B cell (primary cell): ENCODE data around the gene KLHL22. TPM values are rescaled to one million over a fixed set of nuclear protein-coding genes. Genes with fewer than 3 reads are reported as not detected.

Experiments
- ATAC-seq: fragments of 200-7000 bp; cut with Tn5 transposase; one replicate; pipeline ENCODE4 v1.10.0; 2021; ENCODE audit warnings: low read depth, mild to moderate bottlenecking, moderate number of reproducible peaks, moderate library complexity
- CTCF ChIA-PET: fragments of 350-600 bp; sonication (Branson Sonifier 250); formaldehyde crosslinking; loops from one replicate; lab custom pipeline; 2021; ENCODE audit warnings: antibody characterized with exemption, inconsistent platforms; lab: Charles Lee
- POLR2A ChIA-PET: fragments of 350-600 bp; sonication (Branson Sonifier 250); formaldehyde crosslinking; loops from one replicate; lab custom pipeline; 2021; ENCODE audit warnings: antibody characterized with exemption; lab: Charles Lee
- DNase-seq: peaks from one replicate; pipeline ENCODE4 v3.0.0; 2013
- H2AFZ ChIP-seq: 2 replicates; pipeline ENCODE4 v1.6.1; 2012; ENCODE audit warnings: mild to moderate bottlenecking, low read depth, low read length; ENCODE audit not compliant: insufficient read depth, poor library complexity, severe bottlenecking
- H3K27ac ChIP-seq, 2 donors: 1 replicate in 1 of 2; 2 replicates in 1 of 2; pipeline ENCODE4 v1.5.1; 2012 to 2013; ENCODE audit warnings: low read length in 2 of 2, mild to moderate bottlenecking in 2 of 2, moderate library complexity in 1 of 2
- H3K27me3 ChIP-seq, 4 experiments: fragments of 200-600 bp in 1 of 4; sonication (generic) in 1 of 4; replicated peaks in 1 of 4; 1 replicate in 2 of 4; 2 replicates in 2 of 4; pipeline versions ENCODE4 v1.6.1 to v1.7.0; 2013 to 2016; ENCODE audit warnings: low read length in 3 of 4, mild to moderate bottlenecking in 2 of 4, mixed read lengths in 1 of 4, moderate library complexity in 1 of 4; ENCODE audit not compliant: insufficient read depth in 4 of 4, control insufficient read depth in 3 of 4; ENCODE audit errors: control extremely low read depth in 1 of 4
- H3K36me3 ChIP-seq, 2 experiments: replicated peaks in 1 of 2; 1 replicate in 1 of 2; 2 replicates in 1 of 2; pipeline versions ENCODE4 v1.6.1 to v1.7.1; 2013; ENCODE audit warnings: low read length in 1 of 2; ENCODE audit not compliant: insufficient read depth in 2 of 2, control insufficient read depth in 1 of 2; ENCODE audit errors: control extremely low read depth in 1 of 2, extremely low read depth in 1 of 2
- H3K4me1 ChIP-seq, 2 donors: fragments of 200-600 bp in 1 of 2; sonication (generic) in 1 of 2; 1 replicate in 1 of 2; 2 replicates in 1 of 2; pipeline versions ENCODE4 v1.5.1 to v1.6.1; 2013 to 2017; ENCODE audit warnings: low read length in 2 of 2; ENCODE audit not compliant: control insufficient read depth in 2 of 2, insufficient read depth in 2 of 2
- H3K4me2 ChIP-seq: replicated peaks from 2 replicates; pipeline ENCODE3; 2012; ENCODE audit warnings: mild to moderate bottlenecking, low read depth, low read length; ENCODE audit not compliant: poor library complexity, severe bottlenecking
- H3K4me3 ChIP-seq, 5 experiments: fragments of 200-600 bp in 1 of 5; sonication (generic) in 1 of 5; 1 replicate in 3 of 5; 2 replicates in 2 of 5; pipeline versions ENCODE4 v1.5.1 to v1.7.0; 2011 to 2016; ENCODE audit warnings: low read length in 4 of 5, mild to moderate bottlenecking in 4 of 5, low read depth in 2 of 5, control low read depth in 1 of 5, moderate library complexity in 1 of 5; ENCODE audit not compliant: insufficient read depth in 1 of 5; ENCODE audit errors: control extremely low read depth in 1 of 5, extremely low read depth in 1 of 5
- H3K79me2 ChIP-seq: fragments of 200-600 bp; sonication (generic); one replicate; pipeline ENCODE4 v1.6.0; 2016; ENCODE audit warnings: low read length; ENCODE audit not compliant: control insufficient read depth, insufficient read depth
- H3K9ac ChIP-seq: fragments of 200-600 bp; sonication (generic); 2 replicates; pipeline ENCODE4 v1.6.1; 2017; ENCODE audit warnings: mild to moderate bottlenecking, low read length, moderate library complexity
- H3K9me3 ChIP-seq, 3 donors: one replicate each; pipeline versions ENCODE4 v1.6.1 to v1.7.1; 2013; ENCODE audit warnings: low read length in 2 of 3; ENCODE audit not compliant: control insufficient read depth in 2 of 3, insufficient read depth in 1 of 3; ENCODE audit errors: control extremely low read depth in 1 of 3
- H4K20me1 ChIP-seq: 2 replicates; pipeline ENCODE4 v1.6.0; 2012; ENCODE audit warnings: mild to moderate bottlenecking, low read length; ENCODE audit not compliant: insufficient read depth, control insufficient read depth, poor library complexity, severe bottlenecking
- H3K27ac Mint-ChIP-seq: one replicate; pipeline ENCODE4 v1.8.0; 2021; ENCODE audit warnings: mixed read lengths
- H3K27me3 Mint-ChIP-seq: one replicate; pipeline ENCODE4 v1.8.0; 2021; ENCODE audit warnings: mixed read lengths
- H3K4me1 Mint-ChIP-seq: one replicate; pipeline ENCODE4 v1.8.0; 2021; ENCODE audit warnings: mixed read lengths
- H3K4me3 Mint-ChIP-seq: one replicate; pipeline ENCODE4 v1.8.0; 2021; ENCODE audit warnings: mixed read lengths
- H3K9me3 Mint-ChIP-seq: one replicate; pipeline ENCODE4 v1.8.0; 2022; ENCODE audit warnings: mixed read lengths; ENCODE audit not compliant: insufficient read depth
- CTCF ChIP-seq: fragments of 200-600 bp; IDR thresholded peaks from one replicate; pipeline ENCODE4 v1.8.0; 2022; ENCODE audit warnings: antibody characterized with exemption, mild to moderate bottlenecking
- EZH2 ChIP-seq: IDR thresholded peaks from 2 replicates; pipeline ENCODE4 v1.6.1; 2012; ENCODE audit warnings: borderline replicate concordance, low read depth, mild to moderate bottlenecking, moderate library complexity, low read length; ENCODE audit not compliant: insufficient read depth, poor library complexity, severe bottlenecking
- WGBS: methylation state at CpG from one replicate; pipeline ENCODE4 v1.1.5; 2013; ENCODE audit warnings: missing lambda C conversion rate; ENCODE audit not compliant: insufficient coverage; 5-methylcytosine and 5-hydroxymethylcytosine counted together
- intact Hi-C: fragments of 100-400 bp; cut with micrococcal nuclease; formaldehyde crosslinking; loops from one replicate; pipeline ENCODE4 v1.10.0; 2022
- polyA plus RNA-seq: library from polyadenylated mRNA; depleted of rRNA; stranded (reverse); fragments of >200 nt; gene quantifications from 2 replicates; pipeline ENCODE4 v1.2.3, GENCODE V29; 2012
- total RNA-seq, 2 donors: library from RNA; stranded (reverse); fragments of 120-200 nt in 1 of 2; gene quantifications; 1 replicate in 1 of 2; 2 replicates in 1 of 2; pipeline versions ENCODE4 v1.2.3 to v1.2.4, GENCODE V29; 2013 to 2022

Gene KLHL22
- total and polyA plus RNA-seq, 2 donors (not counting 1 experiment from before 2014, with no cell fraction given): 37.0 to 45.6 TPM

DNA sequence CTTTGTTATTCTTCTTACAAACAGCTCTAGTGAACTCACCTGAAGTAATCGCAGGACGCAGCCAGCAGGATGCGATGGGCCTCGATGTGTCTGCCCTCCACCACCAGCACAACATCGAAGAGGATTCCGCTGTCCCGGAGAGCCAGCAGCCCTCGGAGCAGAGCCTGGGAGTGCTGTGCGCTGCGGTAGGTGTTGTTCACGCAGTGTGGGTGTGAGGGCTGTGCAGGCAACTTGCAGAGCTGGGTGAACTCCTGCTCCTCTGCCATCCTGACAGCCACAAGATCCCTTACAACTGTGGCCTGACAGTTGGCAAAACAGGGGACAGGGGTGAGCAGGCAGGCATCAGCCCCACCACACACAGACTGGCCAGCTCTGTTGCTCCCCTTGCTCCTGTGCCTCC, 6.6 kb downstream of the KLHL22 start:
- POLR2A ChIA-PET: no interaction called here
- H3K4me3 ChIP-seq: no peak overlapping the region
- peaks cover 53% of the 10 kb centered on the region for H3K79me2 ChIP-seq
- DNase-seq (no peak), ATAC-seq (no peak)
- H3K36me3 ChIP-seq: peaks cover 5 to 18% of the 10 kb centered on the region in 2 experiments
- no peaks in the 10 kb centered on the region for H3K9me3 ChIP-seq
- no peak overlapping the region for H3K27ac Mint-ChIP-seq
- peaks cover 51% of the 10 kb centered on the region for H4K20me1 ChIP-seq
- no peak overlapping the region for H3K4me3 Mint-ChIP-seq
- intact Hi-C loops: no loop called here
- no peak overlapping the region for H2AFZ ChIP-seq
- no peak overlapping the region for H3K4me2 ChIP-seq
- H3K27me3 Mint-ChIP-seq: no peaks in the 10 kb centered on the region
- H3K4me1 ChIP-seq: peaks cover under 1 to 4% of the 10 kb centered on the region in 2 donors
- TF ChIP-seq CTCF (no peak), EZH2 (no peak)
- H3K27ac ChIP-seq: no peak overlapping the region
- CTCF ChIA-PET: interaction anchor here (1.5 kb wide), 1 partner anchor 32 kb away, joined by 5 read pairs; no protein-coding TSS in a partner anchor
- WGBS: 95% methylated on average over 4 of the region's 11 CpGs
- H3K9me3 Mint-ChIP-seq: no peaks in the 10 kb centered on the region
- H3K27me3 ChIP-seq: no peaks in the 10 kb centered on the region
- H3K9ac ChIP-seq: no peak overlapping the region
- H3K4me1 Mint-ChIP-seq: peaks cover 39% of the 10 kb centered on the region

GRCh38 chr22:20487715-20488114, 7.9 kb downstream of the KLHL22 start:
- peaks cover 31% of the 10 kb centered on the region for H3K4me1 Mint-ChIP-seq
- CTCF ChIA-PET: no interaction called here
- H3K27ac Mint-ChIP-seq: no peak overlapping the region

More at GRCh38 chr22:20487715-20488114, 7.9 kb downstream of the KLHL22 start:
- ATAC-seq: no peak
- Histone ChIP-seq H2AFZ (no peak overlapping the region), H3K4me3 (no peak overlapping the region), H3K36me3 (peaks cover 5 to 25% of the 10 kb centered on the region in 2 experiments), H4K20me1 (peaks cover 48% of the 10 kb centered on the region), H3K9me3 (no peaks in the 10 kb centered on the region), H3K27me3 (no peaks in the 10 kb centered on the region), H3K4me1 (no peaks in the 10 kb centered on the region), H3K79me2 (peaks cover 47% of the 10 kb centered on the region), H3K9ac (no peak overlapping the region), H3K4me2 (no peak overlapping the region), H3K27ac (no peak overlapping the region)
- TF ChIP-seq EZH2: no peak
- no peak for TF ChIP-seq CTCF
- POLR2A ChIA-PET: no interaction called here
- no peak for DNase-seq
- Mint-ChIP-seq H3K9me3 (no peaks in the 10 kb centered on the region), H3K27me3 (no peaks in the 10 kb centered on the region), H3K4me3 (no peak overlapping the region)
- intact Hi-C loops: no loop called here
- WGBS: 100% methylated on average over 1 of the region's 2 CpGs
